Measurements from ENCODE around the gene ZHX3. TPM values are rescaled to one million over a fixed set of nuclear protein-coding genes. Genes with fewer than 3 reads are reported as not detected.

The ZHX3 gene
- polyA plus RNA-seq, 3 donors, result 0.58 to 3.2 (median 1.1) TPM

GRCh38 chr20:41161886-41162285 lies 155.6 kb downstream of the ZHX3 start:
- Mint-ChIP-seq H3K27ac (no peak overlapping the region), H3K4me1 (peaks cover 7% of the 10 kb centered on the region), H3K36me3 (peaks cover 12 to 26% of the 10 kb centered on the region in 2 donors), H3K4me3 (no peak overlapping the region), H3K27me3 (ENCODE audit: low read depth in 3 of 3) (peaks cover 38 to 67% (median 44%) of the 10 kb centered on the region in 3 donors), H3K9me3 (peaks cover 0 to 2% (median 0%) of the 10 kb centered on the region in 7 donors)
- no peaks in the 10 kb centered on the region for H3K36me3 ChIP-seq (replicated peaks in 1 of 2; ENCODE audit: control insufficient read depth in 1 of 2, insufficient read depth in 2 of 2, low read length in 2 of 2)
- no peaks in the 10 kb centered on the region for H3K79me2 ChIP-seq (ENCODE audit: insufficient read depth, low read length)
- no CpG with 5 or more reads among the region's 1 CpG for WGBS (ENCODE audit: insufficient coverage)
- H3K4me2 ChIP-seq (replicated peaks; ENCODE audit: extremely low read depth, low read length, poor library complexity, severe bottlenecking), result no peak overlapping the region
- H3K4me3 ChIP-seq (replicated peaks in 1 of 3; ENCODE audit: low read depth in 2 of 3, low read length in 3 of 3), result no peak overlapping the region
- intact Hi-C loops (cut with micrococcal nuclease), result no loop called here
- no peaks in the 10 kb centered on the region for H3K9me3 ChIP-seq (replicated peaks in 1 of 2; ENCODE audit: control insufficient read depth in 1 of 2, insufficient read depth in 1 of 2, low read length in 2 of 2)
- no peak overlapping the region for H2AFZ ChIP-seq (ENCODE audit: insufficient read depth, low read depth, low read length, poor library complexity, severe bottlenecking)
- H3K9ac ChIP-seq (ENCODE audit: insufficient read depth, low read length, poor library complexity, severe bottlenecking), result no peak overlapping the region
- peaks cover 0 to 12% of the 10 kb centered on the region in 2 donors for H3K27me3 ChIP-seq (ENCODE audit: control insufficient read depth in 2 of 2, insufficient read depth in 2 of 2, low read length in 2 of 2)
- H4K20me1 ChIP-seq (ENCODE audit: insufficient read depth, low read length), result no peaks in the 10 kb centered on the region
- no peak for DNase-seq
- no peak overlapping the region for H3K27ac ChIP-seq (ENCODE audit: low read depth in 1 of 2, low read length in 2 of 2)
- H3K4me1 ChIP-seq (ENCODE audit: control insufficient read depth in 1 of 2, insufficient read depth in 2 of 2, low read length in 2 of 2), result no peaks in the 10 kb centered on the region
- no peak for TF ChIP-seq CTCF (IDR thresholded peaks at IDR 0.05)

GRCh38 chr20:41160686-41161085 lies 156.8 kb downstream of the ZHX3 start:
- Histone ChIP-seq H3K27ac (ENCODE audit: low read depth in 1 of 2, low read length in 2 of 2) (no peak overlapping the region), H3K36me3 (replicated peaks in 1 of 2; ENCODE audit: control insufficient read depth in 1 of 2, insufficient read depth in 2 of 2, low read length in 2 of 2) (no peaks in the 10 kb centered on the region), H3K4me3 (replicated peaks in 1 of 3; ENCODE audit: low read depth in 2 of 3, low read length in 3 of 3) (no peak overlapping the region), H3K9ac (ENCODE audit: insufficient read depth, low read length, poor library complexity, severe bottlenecking) (no peak overlapping the region), H3K4me1 (ENCODE audit: control insufficient read depth in 1 of 2, insufficient read depth in 2 of 2, low read length in 2 of 2) (no peaks in the 10 kb centered on the region), H2AFZ (ENCODE audit: insufficient read depth, low read depth, low read length, poor library complexity, severe bottlenecking) (no peak overlapping the region), H3K27me3 (ENCODE audit: control insufficient read depth in 2 of 2, insufficient read depth in 2 of 2, low read length in 2 of 2) (peaks cover under 1 to 12% of the 10 kb centered on the region in 2 donors), H3K79me2 (ENCODE audit: insufficient read depth, low read length) (no peaks in the 10 kb centered on the region), H3K9me3 (replicated peaks in 1 of 2; ENCODE audit: control insufficient read depth in 1 of 2, insufficient read depth in 1 of 2, low read length in 2 of 2) (no peaks in the 10 kb centered on the region), H4K20me1 (ENCODE audit: insufficient read depth, low read length) (no peaks in the 10 kb centered on the region), H3K4me2 (replicated peaks; ENCODE audit: extremely low read depth, low read length, poor library complexity, severe bottlenecking) (no peak overlapping the region)
- TF ChIP-seq CTCF (IDR thresholded peaks at IDR 0.05), result no peak
- H3K9me3 Mint-ChIP-seq, result no peaks in the 10 kb centered on the region
- no peak overlapping the region for H3K27ac Mint-ChIP-seq
- H3K4me3 Mint-ChIP-seq, result peak overlapping the region in 1 of 2 donors; percentile 13
- H3K27me3 Mint-ChIP-seq (ENCODE audit: low read depth in 3 of 3), result peaks cover 38 to 60% (median 40%) of the 10 kb centered on the region in 3 donors
- 93% methylated on average over 1 of the region's 2 CpGs for WGBS (ENCODE audit: insufficient coverage)
- peaks cover 10 to 16% of the 10 kb centered on the region in 2 donors for H3K36me3 Mint-ChIP-seq
- no peak for DNase-seq
- intact Hi-C loops (cut with micrococcal nuclease), result no loop called here
- peaks cover 11% of the 10 kb centered on the region for H3K4me1 Mint-ChIP-seq

Data from CD14-positive monocyte (primary cell).